HG03521 (cell line): ENCODE results near the gene GDF15.

Experiments
- ATAC-seq: cut with Tn5 transposase; IDR thresholded peaks from one replicate; pipeline ENCODE4 v1.9.1; 2021; ENCODE audit warnings: mild to moderate bottlenecking, moderate library complexity; ENCODE audit not compliant: unreplicated experiment

GDF15 gene

DNA sequence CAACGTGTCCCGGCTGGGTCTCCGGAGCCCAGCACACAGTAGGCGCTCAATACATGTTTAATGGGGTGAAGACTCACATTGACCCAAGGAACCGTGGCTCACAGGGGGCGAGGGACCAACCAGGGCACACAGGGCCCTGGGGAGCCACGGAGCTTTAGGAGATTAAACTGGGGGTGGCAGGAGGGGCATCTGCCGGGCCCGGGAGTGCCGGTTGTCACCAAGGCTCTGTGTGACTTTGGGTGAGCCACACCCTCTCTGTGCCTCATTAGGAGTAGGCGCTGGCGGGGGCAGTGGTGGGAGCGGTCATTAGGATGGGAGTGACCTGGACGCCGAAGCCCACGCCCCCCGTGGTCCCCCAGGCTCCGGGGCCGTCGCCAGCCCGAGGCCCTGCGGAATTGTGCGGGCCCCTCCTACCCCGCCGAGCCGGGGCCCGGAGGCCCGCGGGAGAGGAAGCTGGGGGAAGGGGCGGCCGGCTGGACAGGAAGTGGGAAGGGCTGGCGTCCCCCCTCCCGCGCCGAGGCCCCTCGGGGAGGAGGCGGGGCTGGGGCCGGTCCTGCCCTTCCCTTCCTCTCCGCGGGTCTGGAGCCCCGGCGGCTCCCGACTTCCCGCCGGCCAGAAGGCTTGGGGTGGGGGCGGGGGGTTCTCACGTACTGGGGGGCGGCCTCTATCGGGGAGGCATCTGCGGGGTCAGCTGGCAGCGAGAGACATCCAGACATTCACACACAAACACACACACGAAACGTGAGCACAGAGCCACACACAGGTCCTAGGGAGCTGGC, 31.5 kb downstream of the GDF15 start:
- no peak for ATAC-seq

- no peak for ATAC-seq
Measured at GRCh38 chr19:18418029-18418482, 32.1 kb downstream of the GDF15 start.

GRCh38 chr19:18418483-18419194, 32.7 kb downstream of the GDF15 start:
- ATAC-seq, result no peak

DNA sequence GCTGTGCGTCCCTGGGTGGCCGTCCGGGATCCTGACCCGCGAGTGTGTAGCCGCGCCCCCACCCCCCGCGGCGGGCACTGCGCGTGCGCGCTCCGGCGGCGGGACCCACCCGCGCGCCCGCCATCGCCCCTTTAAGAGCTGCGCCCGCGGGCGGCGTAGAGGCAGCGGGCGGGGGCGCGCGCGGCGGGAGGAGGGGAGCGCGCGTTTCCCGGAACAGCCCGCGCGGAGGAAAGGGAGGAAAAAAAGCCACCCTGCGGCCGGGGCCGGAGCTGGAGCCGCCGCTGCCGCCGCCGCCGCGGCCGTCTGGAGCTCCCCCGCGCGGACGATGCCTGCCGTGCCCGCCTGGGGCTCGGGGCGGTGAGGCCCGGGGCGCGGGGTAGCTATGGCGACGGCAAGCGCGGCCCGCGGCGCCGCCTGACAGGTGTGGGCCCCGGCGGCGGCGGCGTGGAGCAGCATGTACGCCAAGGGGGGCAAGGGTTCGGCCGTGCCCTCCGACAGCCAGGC, 33.3 kb downstream of the GDF15 start, which contains the start of gene SSBP4:
Gene SSBP4, plus strand, starts transcription at position 204 of the 504 bp plus-strand sequence. Its CDS starts 251 bp downstream, at position 455.
- peak; percentile 45 for ATAC-seq

- ATAC-seq, result peak; percentile 14
Measured at GRCh38 chr19:18419699-18420460, 33.9 kb downstream of the GDF15 start.

GRCh38 chr19:18420930-18421329, 35.0 kb downstream of the GDF15 start:
- ATAC-seq, result no peak

GRCh38 chr19:18421371-18421959, 35.5 kb downstream of the GDF15 start:
- ATAC-seq, result no peak

DNA sequence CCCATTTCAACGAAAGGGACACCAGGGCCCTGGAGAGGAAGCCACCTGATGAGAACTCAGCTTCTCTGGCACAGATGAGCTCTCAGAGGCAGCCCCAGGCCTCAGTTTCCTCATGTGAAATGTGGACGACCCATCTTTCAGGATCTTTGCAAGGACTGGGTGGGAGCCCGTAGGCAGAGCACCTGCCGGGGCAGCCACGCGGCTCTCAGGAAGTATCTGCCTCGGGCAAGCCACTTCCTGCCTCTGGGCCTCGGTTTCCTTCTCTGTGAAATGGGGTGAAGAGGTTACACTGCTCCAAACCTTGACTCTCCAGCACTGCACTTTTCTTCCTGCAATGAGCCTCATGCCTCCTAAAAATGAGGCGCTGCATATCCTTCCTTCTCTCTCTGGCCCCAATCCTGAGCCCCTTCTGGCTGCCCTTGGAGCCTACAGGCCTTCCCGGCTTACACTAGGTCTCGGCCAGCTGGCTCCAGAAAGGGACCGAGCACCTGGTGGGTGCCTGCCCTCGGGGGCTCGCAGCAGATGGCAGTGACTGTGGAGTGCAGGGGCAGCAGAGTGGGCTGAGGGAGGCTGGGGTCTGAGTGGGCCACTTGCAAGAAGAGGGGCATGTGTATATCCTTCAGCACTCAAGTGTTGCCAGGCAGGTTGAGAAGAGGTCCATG, 36.7 kb downstream of the GDF15 start:
- ATAC-seq, result no peak

DNA sequence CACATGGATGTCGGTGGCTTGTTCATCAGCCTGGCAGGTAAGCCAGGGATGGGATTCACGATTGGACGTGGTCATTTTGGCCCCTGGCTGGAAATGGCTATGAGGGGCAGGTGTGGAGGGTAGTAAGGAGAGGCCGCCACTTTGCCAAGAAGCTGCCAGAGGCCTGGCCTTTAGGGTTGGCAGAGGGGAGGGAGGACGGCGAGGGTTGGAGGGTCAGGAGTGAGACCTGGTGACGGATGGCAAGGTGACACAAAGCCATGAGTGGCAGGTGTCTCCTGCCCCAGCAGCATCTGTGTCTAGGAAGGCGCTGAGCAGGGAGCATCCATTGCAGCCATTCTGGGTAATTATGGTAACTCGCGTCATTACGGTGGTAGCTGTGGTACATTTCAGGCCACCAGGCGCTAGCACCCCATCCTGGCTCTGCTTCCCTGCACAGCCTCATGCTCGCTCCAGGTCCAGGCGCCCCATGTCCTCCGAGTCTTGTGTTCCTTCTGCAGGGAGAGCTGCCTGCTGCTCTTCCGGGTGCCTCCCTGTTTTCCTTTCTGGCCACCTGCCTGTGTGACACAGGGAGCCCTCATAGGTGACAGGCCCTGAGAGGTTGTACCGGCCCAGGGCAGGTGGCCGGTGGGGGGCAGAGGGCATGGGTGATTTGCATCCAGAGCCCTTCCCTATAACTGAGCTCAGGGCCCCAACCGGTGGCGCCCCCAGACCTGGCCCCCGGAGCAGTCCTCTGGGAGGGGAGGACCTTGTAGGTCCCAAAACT, 37.5 kb downstream of the GDF15 start:
- no peak for ATAC-seq

- ATAC-seq, result no peak
Measured at GRCh38 chr19:18424122-18424889, 38.3 kb downstream of the GDF15 start.

- no peak for ATAC-seq
Measured at GRCh38 chr19:18424890-18425514, 39.0 kb downstream of the GDF15 start.

GRCh38 chr19:18425515-18426415, 39.8 kb downstream of the GDF15 start:
- ATAC-seq, result no peak

DNA sequence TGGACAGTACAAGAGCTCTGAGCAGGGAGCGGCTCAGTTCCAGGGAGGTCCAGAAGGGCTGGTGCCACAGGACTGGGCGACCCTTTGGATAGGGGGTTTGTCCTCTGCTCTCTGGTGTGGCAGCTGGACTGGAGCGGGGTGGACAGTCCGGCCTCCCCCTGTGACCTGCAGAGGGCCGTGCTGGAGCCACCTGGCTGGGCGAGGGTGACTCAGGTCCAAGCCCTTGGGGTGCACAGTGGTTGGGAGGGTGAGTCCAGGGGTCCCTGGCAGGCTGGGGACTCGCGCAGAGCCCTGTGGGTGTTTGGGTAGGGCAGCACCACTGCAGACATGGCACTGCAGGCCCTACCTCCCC, 40.4 kb downstream of the GDF15 start:
- ATAC-seq, result no peak

- no peak for ATAC-seq
Measured at GRCh38 chr19:18427080-18427742, 41.3 kb downstream of the GDF15 start.

GRCh38 chr19:18427743-18428113, 41.8 kb downstream of the GDF15 start:
- no peak for ATAC-seq

GRCh38 chr19:18428173-18428786, 42.3 kb downstream of the GDF15 start:
- ATAC-seq, result no peak
